CD4-positive, alpha-beta T cell treated with Interleukin-10 for 1 hour (primary cell): Measurements from ENCODE around the gene DNTTIP2.
"Not testable (repeated sequence)": the region's sequence is repeated elsewhere in the genome, so short reads cannot be mapped to it uniquely, and the experiment has no call there.

Experiments used
- DNase-seq: peaks from one replicate; pipeline ENCODE4 v3.0.0-alpha.2; 2020

DNTTIP2 gene, protein sequence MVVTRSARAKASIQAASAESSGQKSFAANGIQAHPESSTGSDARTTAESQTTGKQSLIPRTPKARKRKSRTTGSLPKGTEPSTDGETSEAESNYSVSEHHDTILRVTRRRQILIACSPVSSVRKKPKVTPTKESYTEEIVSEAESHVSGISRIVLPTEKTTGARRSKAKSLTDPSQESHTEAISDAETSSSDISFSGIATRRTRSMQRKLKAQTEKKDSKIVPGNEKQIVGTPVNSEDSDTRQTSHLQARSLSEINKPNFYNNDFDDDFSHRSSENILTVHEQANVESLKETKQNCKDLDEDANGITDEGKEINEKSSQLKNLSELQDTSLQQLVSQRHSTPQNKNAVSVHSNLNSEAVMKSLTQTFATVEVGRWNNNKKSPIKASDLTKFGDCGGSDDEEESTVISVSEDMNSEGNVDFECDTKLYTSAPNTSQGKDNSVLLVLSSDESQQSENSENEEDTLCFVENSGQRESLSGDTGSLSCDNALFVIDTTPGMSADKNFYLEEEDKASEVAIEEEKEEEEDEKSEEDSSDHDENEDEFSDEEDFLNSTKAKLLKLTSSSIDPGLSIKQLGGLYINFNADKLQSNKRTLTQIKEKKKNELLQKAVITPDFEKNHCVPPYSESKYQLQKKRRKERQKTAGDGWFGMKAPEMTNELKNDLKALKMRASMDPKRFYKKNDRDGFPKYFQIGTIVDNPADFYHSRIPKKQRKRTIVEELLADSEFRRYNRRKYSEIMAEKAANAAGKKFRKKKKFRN

GRCh38 chr1:93878889-93879586 is at the start of gene DNTTIP2:
Gene DNTTIP2 (minus strand): TSS chr1:93879206. CDS start chr1:93879148, 58 bp downstream.
- DNase-seq = peak; percentile 91

GRCh38 chr1:93925206-93925605 is 46.2 kb upstream of the DNTTIP2 start:
- no peak for DNase-seq

GRCh38 chr1:93919780-93920179 is 40.8 kb upstream of the DNTTIP2 start:
- DNase-seq = no peak

DNA sequence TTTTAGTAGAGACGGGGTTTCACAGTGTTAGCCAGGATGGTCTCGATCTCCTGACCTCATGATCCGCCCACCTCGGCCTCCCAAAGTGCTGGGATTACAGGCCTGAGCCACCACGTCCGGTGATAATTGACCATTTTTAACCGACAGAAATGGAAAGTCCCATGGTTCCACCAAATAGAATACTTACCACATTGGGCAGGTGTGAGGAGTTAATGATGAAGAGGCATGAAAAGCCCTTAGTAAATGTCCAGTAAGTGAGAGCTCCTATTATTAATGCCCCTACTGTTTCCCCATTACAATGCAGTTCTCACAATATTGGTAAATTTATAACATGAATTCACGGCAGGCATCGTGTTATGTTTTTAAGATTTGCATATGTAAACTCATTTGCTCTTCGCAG is 38.3 kb upstream of the DNTTIP2 start:
- no peak for DNase-seq

GRCh38 chr1:93910880-93911279 is 31.9 kb upstream of the DNTTIP2 start:
- DNase-seq = not testable (repeated sequence)

DNA sequence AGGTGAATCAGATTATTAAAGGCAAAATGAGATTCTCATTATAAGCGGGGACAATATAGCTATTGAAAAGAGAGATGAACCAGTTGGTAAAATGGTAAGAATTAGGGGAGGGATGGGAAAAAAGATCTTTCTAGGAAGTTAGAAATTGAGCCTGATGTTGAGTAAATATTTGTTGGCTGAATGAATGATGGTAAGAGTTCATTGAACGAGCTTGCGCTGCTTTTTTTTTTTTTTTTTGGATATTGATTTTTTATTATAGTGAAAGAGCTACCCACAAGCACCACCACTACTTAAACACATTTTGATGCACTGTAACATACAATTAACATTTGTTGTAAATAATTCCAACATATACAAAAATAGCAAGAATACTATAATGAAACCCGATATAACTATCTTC is 31.3 kb upstream of the DNTTIP2 start:
- no peak for DNase-seq

DNA sequence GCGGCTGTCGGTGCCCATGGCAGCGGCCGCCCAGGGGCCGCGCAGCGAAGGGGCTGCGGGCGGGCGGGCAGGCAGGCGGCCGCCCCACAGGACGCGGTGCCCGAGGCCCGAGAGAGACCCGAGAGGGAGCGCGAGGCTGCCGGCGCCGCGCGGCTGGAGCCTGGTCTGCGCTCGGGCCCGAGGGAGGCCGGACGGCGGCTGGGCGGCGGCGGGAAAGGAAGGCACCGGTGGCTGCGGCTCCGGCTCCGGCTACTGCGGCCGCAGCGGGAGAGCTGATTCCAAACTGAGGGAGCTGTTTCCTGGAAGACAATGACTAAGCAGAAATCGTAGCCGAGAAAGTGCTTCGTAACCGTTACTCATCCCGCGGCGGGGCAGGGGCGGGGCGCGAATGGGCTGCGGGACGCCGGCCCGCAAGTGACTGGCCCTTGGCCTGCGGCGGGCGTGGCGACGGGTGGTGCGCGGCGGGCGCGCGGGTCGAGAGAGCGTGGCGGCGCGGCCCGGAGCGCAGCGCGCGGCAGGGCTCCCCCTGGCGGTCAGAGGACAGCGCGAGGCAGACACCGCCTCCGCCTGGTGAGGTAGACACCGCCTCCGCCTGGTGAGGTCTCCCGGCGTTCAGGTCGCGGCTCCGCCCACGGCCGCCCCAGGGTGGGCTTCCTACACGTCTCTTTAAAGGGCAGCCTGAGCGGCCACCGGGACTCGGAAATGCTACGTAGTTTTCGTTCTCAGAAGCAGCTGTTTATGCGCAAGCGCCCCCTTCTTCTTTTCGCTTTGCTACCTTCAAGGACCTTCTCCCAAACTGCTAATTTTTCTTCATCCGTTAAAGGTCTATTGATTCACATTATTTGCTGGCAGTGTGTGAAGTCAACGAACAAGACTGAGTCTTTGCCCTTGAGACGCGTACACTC is 30.4 kb upstream of the DNTTIP2 start, which contains the start of gene GCLM:
Gene GCLM (minus strand): TSS at position 285 of the 905 bp plus-strand sequence. CDS start 267 bp downstream, at position 18.
- DNase-seq = peak; percentile 92

GRCh38 chr1:93908394-93909145 is 29.6 kb upstream of the DNTTIP2 start:
- peak; percentile 45 for DNase-seq

- DNase-seq = no peak
Observed at GRCh38 chr1:93907718-93908117, 28.7 kb upstream of the DNTTIP2 start.

- DNase-seq = no peak
Observed at GRCh38 chr1:93906480-93906879, 27.5 kb upstream of the DNTTIP2 start.

DNA sequence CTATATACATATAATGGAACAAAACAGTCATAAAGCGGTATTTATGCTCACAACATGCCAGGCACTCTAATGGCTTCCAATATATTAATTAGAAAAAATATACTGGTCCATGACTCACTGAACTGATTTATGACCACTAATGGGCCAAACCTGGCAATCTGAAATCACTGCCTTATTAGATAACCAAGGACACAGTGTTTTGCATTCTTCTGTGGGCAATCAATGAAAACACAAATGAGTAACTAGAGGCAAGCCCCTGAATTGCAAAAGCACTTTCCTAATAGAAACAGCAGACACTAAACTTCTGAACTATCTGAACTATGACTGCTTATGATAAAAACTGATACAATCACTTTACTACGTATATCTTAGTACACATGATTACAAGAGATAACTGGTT is 26.7 kb upstream of the DNTTIP2 start:
- DNase-seq = no peak

GRCh38 chr1:93905051-93905450 is 26.0 kb upstream of the DNTTIP2 start:
- no peak for DNase-seq

GRCh38 chr1:93904228-93904627 is 25.2 kb upstream of the DNTTIP2 start:
- peak; percentile 33 for DNase-seq

- DNase-seq = no peak
Observed at GRCh38 chr1:93900723-93901504, 21.9 kb upstream of the DNTTIP2 start.

GRCh38 chr1:93899543-93900207 is 20.7 kb upstream of the DNTTIP2 start:
- DNase-seq = no peak

DNA sequence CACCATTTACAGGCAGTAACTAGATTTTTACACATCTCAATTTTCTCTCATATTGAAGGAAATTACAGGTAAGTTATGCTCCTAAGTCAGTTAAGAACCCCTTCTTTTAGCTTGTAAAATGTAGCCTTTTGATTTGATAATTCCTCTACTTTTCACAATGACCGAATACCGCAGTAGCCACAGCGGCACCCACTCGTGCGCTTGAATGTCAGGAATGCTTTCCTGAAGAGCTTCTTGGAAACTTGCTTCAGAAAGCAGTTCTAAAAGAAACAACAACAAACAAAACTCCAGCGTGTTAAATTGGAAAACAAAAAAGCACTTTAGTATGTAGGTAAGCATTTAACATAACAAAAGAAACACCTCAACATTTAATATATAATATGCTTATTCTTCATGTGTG is 9.9 kb upstream of the DNTTIP2 start:
- no peak for DNase-seq

GRCh38 chr1:93882269-93882668 is 3.3 kb upstream of the DNTTIP2 start:
- no peak for DNase-seq

DNA sequence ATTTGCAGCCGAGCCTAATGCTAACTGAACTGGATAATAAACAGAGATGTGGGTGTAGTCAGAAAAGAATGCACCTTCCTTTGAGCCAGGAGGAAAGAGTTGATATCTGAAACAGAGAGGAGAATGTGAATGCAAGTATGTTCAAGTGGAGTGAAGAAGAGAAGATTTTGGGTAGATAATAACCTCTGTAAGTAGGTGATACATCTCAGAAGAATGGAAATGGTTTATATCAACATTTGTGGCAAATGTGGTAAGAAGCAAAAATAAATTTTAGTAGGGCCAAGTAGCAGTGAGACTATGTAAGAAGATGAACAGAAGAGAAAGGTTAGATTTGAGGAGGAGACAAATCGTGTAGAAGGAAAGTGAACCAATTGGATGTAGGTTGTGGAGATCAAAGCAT is 1.7 kb upstream of the DNTTIP2 start:
- DNase-seq = no peak

GRCh38 chr1:93878501-93878888 is 511 bp downstream of the DNTTIP2 start:
- peak; percentile 67 for DNase-seq

DNA sequence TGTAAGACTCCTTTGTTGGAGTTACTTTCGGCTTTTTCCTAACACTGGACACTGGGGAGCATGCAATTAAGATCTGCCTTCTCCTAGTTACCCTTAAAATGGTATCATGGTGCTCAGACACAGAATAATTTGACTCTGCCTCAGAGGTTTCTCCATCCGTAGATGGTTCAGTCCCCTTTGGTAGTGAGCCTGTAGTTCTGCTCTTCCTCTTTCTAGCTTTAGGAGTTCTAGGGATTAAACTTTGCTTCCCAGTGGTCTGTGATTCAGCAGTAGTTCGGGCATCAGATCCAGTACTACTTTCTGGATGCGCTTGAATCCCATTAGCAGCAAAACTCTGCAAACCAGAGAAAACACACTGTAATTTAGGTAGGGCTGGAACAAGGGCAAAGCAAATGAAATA is 1.5 kb downstream of the DNTTIP2 start:
- DNase-seq = no peak
